Measurements from ENCODE around the gene WDR47. TPM values are rescaled to one million over a fixed set of nuclear protein-coding genes. Genes with fewer than 3 reads are reported as not detected.

WDR47 gene
- total and polyA plus RNA-seq, 4 donors, result 1.2 to 4.1 (median 2.5) TPM

GRCh38 chr1:109047339-109047738 is 5.4 kb upstream of the WDR47 start (continued):
- no peak for TF ChIP-seq CTCF (IDR thresholded peaks at IDR 0.05; ENCODE audit: low read depth, low read length, missing input control)
- no peak for TF ChIP-seq NR2F2 (IDR thresholded peaks at IDR 0.05)
- TF ChIP-seq RAD21 (IDR thresholded peaks at IDR 0.05), result no peak
- no peak for TF ChIP-seq GABPA (IDR thresholded peaks at IDR 0.05 in 1 of 2, conservative IDR thresholded peaks at IDR 0.05 in 1 of 2)
- TF ChIP-seq FOXA2 (IDR thresholded peaks at IDR 0.05), result no peak

- no peak for DNase-seq (ENCODE audit: low spot score)
- WGBS, result 81% methylated on average over 4 of the region's 4 CpGs
- Histone ChIP-seq H3K9me3 (ENCODE audit: control insufficient read depth in 4 of 4, low read length in 3 of 4) (no peaks in the 10 kb centered on the region), H3K4me3 (ENCODE audit: low read depth in 1 of 3, low read length in 3 of 3) (no peak overlapping the region), H3K27ac (ENCODE audit: low read depth in 1 of 2, low read length in 2 of 2) (no peak overlapping the region), H3K36me3 (ENCODE audit: control insufficient read depth in 4 of 4, insufficient read depth in 3 of 4, low read depth in 1 of 4, low read length in 3 of 4) (no peaks in the 10 kb centered on the region), H3K27me3 (ENCODE audit: control insufficient read depth in 4 of 4, insufficient read depth in 4 of 4, low read length in 3 of 4) (no peaks in the 10 kb centered on the region), H3K9ac (ENCODE audit: low read depth in 1 of 2, low read length in 2 of 2) (no peak overlapping the region), H3K4me1 (ENCODE audit: control insufficient read depth in 4 of 4, insufficient read depth in 4 of 4, low read length in 3 of 4) (peaks cover 0 to 3% (median 3%) of the 10 kb centered on the region in 4 donors)
- TF ChIP-seq CTCF (IDR thresholded peaks at IDR 0.05; ENCODE audit: low read depth, low read length, missing input control) (no peak), TAF1 (conservative IDR thresholded peaks at IDR 0.05) (no peak), REST (IDR thresholded peaks at IDR 0.05) (no peak), FOXA1 (IDR thresholded peaks at IDR 0.05) (no peak), YY1 (IDR thresholded peaks at IDR 0.05) (no peak), SP1 (IDR thresholded peaks at IDR 0.05) (no peak)
Measured at GRCh38 chr1:109046671-109047070, 4.8 kb upstream of the WDR47 start.

- 59% methylated on average over 1 of the region's 1 CpG for WGBS
- no peak for DNase-seq (ENCODE audit: low spot score)
- Histone ChIP-seq H3K9me3 (ENCODE audit: control insufficient read depth in 4 of 4, low read length in 3 of 4) (no peaks in the 10 kb centered on the region), H3K27ac (ENCODE audit: low read depth in 1 of 2, low read length in 2 of 2) (no peak overlapping the region), H3K27me3 (ENCODE audit: control insufficient read depth in 4 of 4, insufficient read depth in 4 of 4, low read length in 3 of 4) (no peaks in the 10 kb centered on the region), H3K4me1 (ENCODE audit: control insufficient read depth in 4 of 4, insufficient read depth in 4 of 4, low read length in 3 of 4) (peaks cover 0 to 12% (median 6%) of the 10 kb centered on the region in 4 donors), H3K4me3 (ENCODE audit: low read depth in 1 of 3, low read length in 3 of 3) (no peak overlapping the region), H3K36me3 (ENCODE audit: control insufficient read depth in 4 of 4, insufficient read depth in 3 of 4, low read depth in 1 of 4, low read length in 3 of 4) (no peaks in the 10 kb centered on the region), H3K9ac (ENCODE audit: low read depth in 1 of 2, low read length in 2 of 2) (no peak overlapping the region)
- no peak for TF ChIP-seq EGR1 (IDR thresholded peaks at IDR 0.05; ENCODE audit: low read depth in 2 of 2)
- no peak for TF ChIP-seq MAX (IDR thresholded peaks at IDR 0.05)
- no peak for TF ChIP-seq GABPA (IDR thresholded peaks at IDR 0.05 in 1 of 2, conservative IDR thresholded peaks at IDR 0.05 in 1 of 2)
- no peak for TF ChIP-seq REST (IDR thresholded peaks at IDR 0.05)
- no peak for TF ChIP-seq RAD21 (IDR thresholded peaks at IDR 0.05)
- TF ChIP-seq SP1 (IDR thresholded peaks at IDR 0.05), result no peak
- TF ChIP-seq ATF3 (IDR thresholded peaks at IDR 0.05), result no peak
- no peak for TF ChIP-seq RXRA (IDR thresholded peaks at IDR 0.05)
- no peak for TF ChIP-seq FOXA2 (IDR thresholded peaks at IDR 0.05)
- no peak for TF ChIP-seq TAF1 (conservative IDR thresholded peaks at IDR 0.05)
- no peak for TF ChIP-seq NR2F2 (IDR thresholded peaks at IDR 0.05)
- no peak for TF ChIP-seq ZBTB33 (IDR thresholded peaks at IDR 0.05)
- no peak for TF ChIP-seq HNF4A (conservative IDR thresholded peaks at IDR 0.05)
Measured at GRCh38 chr1:109045595-109045994, 3.7 kb upstream of the WDR47 start.
